GM12891 (cell line): ENCODE measurements around the gene C2CD4C.

ENCODE experiments used
- DNase-seq: peaks from one replicate; pipeline ENCODE4 v3.0.0; 2011; ENCODE audit warnings: low spot score; ENCODE audit not compliant: insufficient read length
- FAIRE-seq: peaks from 2 replicates; lab custom pipeline; 2011; peaks lifted over from hg19 to GRCh38; lab: Jason Lieb, UNC
- PAX5 ChIP-seq: IDR thresholded peaks from 2 replicates; pipeline ENCODE4 v1.6.1; 2011; ENCODE audit warnings: low read length, moderate library complexity, mild to moderate bottlenecking; ENCODE audit not compliant: insufficient read depth, severe bottlenecking
- POLR2A ChIP-seq: IDR thresholded peaks from 2 replicates; pipeline ENCODE4 v1.6.1; 2011; ENCODE audit warnings: low read depth, low read length, control low read depth
- POLR2AphosphoS5 ChIP-seq: IDR thresholded peaks from 2 replicates; pipeline ENCODE4 v1.6.1; 2011; ENCODE audit warnings: low read depth, low read length, control low read depth
- POU2F2 ChIP-seq: IDR thresholded peaks from 2 replicates; pipeline ENCODE4 v1.6.1; 2011; ENCODE audit warnings: low read depth, mild to moderate bottlenecking, control low read depth, low read length, moderate library complexity
- SPI1 ChIP-seq: IDR thresholded peaks from 2 replicates; pipeline ENCODE4 v1.6.1; 2011; ENCODE audit warnings: low read depth, low read length, control low read depth
- TAF1 ChIP-seq: IDR thresholded peaks from 2 replicates; pipeline ENCODE4 v1.6.1; 2011; ENCODE audit warnings: low read depth, low read length, control low read depth

The C2CD4C gene

DNA sequence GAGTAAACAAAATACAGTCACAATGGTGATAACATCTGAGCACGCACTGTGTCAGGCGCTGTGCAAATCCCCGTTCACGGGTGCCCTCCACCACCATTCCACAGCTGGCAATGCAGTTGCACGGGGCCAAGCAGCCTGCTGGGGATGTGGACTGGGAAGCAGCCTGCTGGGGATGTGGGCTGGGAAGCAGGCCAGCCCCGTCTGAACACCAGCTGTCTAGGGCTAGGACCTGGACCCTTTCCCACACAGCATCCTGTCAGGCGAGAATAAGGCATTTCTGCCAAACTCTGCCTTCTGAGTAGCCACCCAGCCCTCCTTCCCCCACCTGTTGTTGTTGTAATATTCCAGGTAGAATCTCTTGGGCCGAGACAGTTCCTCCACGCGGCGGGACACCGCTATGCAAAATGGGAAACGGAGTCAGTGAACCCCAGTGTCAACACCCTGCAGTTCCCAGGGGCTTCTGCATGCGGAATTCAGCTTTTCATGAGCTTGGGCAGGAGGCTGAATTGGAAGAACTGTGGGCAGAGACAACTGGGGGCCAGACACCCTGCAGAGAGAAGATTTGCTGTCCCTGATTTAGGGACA lies 36.5 kb downstream of the C2CD4C start:
- no peak for TF ChIP-seq POLR2AphosphoS5
- TF ChIP-seq PAX5: no peak
- TF ChIP-seq POLR2A: no peak
- no peak for TF ChIP-seq SPI1
- TF ChIP-seq POU2F2: no peak
- no peak for TF ChIP-seq TAF1
- DNase-seq (no peak), FAIRE-seq (no peak)

DNA sequence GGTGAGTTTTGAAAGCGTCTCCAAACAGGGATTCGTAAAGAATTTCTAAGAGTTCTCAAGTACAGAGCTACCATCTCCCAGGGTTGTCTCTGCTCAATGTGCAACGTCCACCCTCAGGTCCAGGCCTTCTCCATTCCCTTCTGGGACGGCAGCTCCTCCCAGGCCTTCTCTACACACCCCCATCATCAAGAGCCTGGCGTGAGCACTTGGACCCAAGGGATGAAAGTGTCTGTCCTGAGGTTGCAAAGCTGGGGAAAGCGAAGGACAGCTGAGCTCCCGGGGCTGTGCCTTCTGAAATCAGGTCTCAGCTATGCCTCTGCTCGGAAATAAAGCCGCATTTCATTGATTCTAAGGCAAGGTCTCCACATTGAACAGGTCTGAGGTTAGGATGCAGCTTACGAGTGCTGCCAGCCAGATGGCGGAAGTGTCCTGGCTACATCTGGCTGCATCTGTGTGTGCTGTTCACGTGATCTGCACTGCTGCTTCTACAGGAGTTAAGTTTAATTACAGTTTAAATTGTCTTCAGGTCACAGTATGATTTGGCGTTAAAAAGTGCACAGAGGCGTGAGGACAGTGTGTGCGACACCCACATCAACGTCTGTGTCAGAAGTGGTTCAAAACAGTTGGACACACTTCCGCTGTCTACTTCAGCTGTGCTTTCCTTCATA lies 37.3 kb downstream of the C2CD4C start:
- no peak for FAIRE-seq
- no peak for TF ChIP-seq TAF1
- TF ChIP-seq POLR2A: no peak
- TF ChIP-seq POLR2AphosphoS5: no peak
- TF ChIP-seq SPI1: no peak
- TF ChIP-seq PAX5: no peak
- no peak for TF ChIP-seq POU2F2
- DNase-seq: no peak

- TF ChIP-seq SPI1: no peak
- no peak for TF ChIP-seq POLR2A
- TF ChIP-seq POU2F2: no peak
- no peak for TF ChIP-seq PAX5
- TF ChIP-seq POLR2AphosphoS5: no peak
- no peak for TF ChIP-seq TAF1
- no peak for FAIRE-seq
Observed at GRCh38 chr19:370641-371330, 38.2 kb downstream of the C2CD4C start.

DNA sequence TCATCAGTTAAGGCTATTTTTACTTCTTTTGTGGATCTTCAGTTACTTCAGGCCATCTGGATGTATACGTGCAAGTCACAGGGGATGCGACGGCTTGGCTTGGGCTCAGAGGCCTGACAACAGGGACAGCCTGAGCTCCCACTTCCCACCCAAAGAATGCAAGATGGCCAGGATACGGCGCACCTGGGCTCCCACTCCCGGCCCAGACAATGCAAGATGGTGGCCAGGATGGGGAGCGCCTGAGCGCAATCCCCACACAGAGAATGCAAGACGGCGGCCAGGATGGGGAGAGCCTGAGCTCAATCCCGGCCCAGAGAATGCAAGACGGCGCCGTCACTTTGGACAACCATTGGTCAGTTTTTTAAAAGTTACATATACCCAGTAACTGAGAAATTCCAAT lies 39.1 kb downstream of the C2CD4C start:
- DNase-seq (no peak), FAIRE-seq (no peak)
- TF ChIP-seq POLR2AphosphoS5 (no peak), SPI1 (no peak), POLR2A (no peak), PAX5 (no peak), POU2F2 (no peak), TAF1 (no peak)

More at GRCh38 chr19:370641-371330, 38.2 kb downstream of the C2CD4C start:
- DNase-seq: no peak

- FAIRE-seq (no peak), DNase-seq (no peak)
- TF ChIP-seq POLR2A (no peak), SPI1 (no peak), PAX5 (no peak), POLR2AphosphoS5 (no peak), TAF1 (no peak), POU2F2 (no peak)
Observed at GRCh38 chr19:369256-369655, 39.7 kb downstream of the C2CD4C start.

GRCh38 chr19:368630-369024 lies 40.3 kb downstream of the C2CD4C start:
- no peak for FAIRE-seq
- TF ChIP-seq POU2F2: no peak
- TF ChIP-seq POLR2AphosphoS5: no peak
- TF ChIP-seq PAX5: no peak
- no peak for TF ChIP-seq SPI1
- no peak for TF ChIP-seq TAF1
- no peak for TF ChIP-seq POLR2A
- DNase-seq: no peak

DNA sequence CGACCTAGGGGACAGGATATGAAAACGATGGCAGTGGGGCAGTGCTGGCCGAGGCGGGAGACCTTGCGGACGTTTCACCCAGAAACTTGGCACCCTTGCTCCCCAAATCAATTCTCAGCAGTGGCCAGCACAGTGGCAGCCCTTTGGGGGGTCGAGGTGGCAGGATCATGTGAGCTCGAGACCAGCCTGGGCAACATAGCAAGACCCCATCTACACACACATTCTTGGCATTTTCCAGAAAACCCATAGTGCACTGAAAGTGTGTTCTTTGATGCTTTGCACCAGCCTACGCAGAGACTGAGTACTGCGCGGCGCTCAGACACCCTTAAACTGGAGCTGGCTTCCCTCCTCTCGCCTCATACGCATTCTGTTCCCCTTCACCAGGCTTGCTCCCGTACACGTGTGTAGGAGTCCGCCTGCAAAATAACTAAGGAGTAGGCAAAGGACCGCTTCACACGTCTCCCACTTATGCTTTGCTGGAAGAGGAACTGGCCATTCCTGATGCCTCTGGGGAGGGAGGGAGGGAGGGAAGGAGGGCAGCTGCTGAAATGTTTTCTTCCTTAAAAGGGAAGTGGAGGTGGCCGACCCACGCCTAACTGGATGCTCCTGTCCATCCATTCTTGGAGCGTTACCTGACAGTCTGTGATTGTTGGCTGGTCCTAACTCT lies 40.9 kb downstream of the C2CD4C start:
- DNase-seq (no peak), FAIRE-seq (no peak)
- no peak for TF ChIP-seq POLR2A
- TF ChIP-seq POU2F2: no peak
- TF ChIP-seq SPI1: no peak
- TF ChIP-seq POLR2AphosphoS5: no peak
- TF ChIP-seq PAX5: no peak

GRCh38 chr19:367561-367960 lies 41.4 kb downstream of the C2CD4C start:
- TF ChIP-seq POLR2A (no peak), SPI1 (no peak), TAF1 (no peak), POU2F2 (no peak), POLR2AphosphoS5 (no peak), PAX5 (no peak)
- no peak for DNase-seq
- FAIRE-seq: no peak

- no peak for DNase-seq
- no peak for TF ChIP-seq SPI1
- no peak for FAIRE-seq
Observed at GRCh38 chr19:366951-367350, 42.0 kb downstream of the C2CD4C start.
